Measurements from ENCODE around the gene CCDC175.

CCDC175 gene

DNA sequence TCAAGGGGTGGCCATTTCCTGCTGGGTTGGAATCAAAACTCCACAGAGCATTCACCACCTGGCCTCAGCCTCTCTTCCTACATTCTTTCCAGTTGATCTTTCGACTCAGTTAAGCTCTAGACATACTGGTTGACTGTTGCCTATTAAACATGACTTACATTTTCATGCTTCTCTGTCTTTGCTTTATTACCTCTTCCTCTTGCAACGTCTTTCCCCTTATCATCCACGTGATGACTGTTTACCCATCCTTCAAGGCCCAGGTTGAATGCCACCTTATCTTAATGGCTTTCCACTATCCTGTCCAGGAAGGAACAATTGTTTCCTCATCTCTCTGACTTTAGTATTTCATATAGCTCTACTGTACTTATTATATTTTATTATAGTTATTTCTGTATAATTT, 24.4 kb upstream of the CCDC175 start:
- TF ChIP-seq SPI1 (IDR thresholded peaks at IDR 0.05; ENCODE audit: borderline replicate concordance, low read depth) (no peak), CTCF (IDR thresholded peaks at IDR 0.05; ENCODE audit: insufficient read depth, low read length) (no peak), GABPA (IDR thresholded peaks at IDR 0.05; ENCODE audit: low read depth) (no peak), POLR2AphosphoS5 (IDR thresholded peaks at IDR 0.05; ENCODE audit: low read depth) (no peak)
- TF ChIP-seq, protein P1, sequence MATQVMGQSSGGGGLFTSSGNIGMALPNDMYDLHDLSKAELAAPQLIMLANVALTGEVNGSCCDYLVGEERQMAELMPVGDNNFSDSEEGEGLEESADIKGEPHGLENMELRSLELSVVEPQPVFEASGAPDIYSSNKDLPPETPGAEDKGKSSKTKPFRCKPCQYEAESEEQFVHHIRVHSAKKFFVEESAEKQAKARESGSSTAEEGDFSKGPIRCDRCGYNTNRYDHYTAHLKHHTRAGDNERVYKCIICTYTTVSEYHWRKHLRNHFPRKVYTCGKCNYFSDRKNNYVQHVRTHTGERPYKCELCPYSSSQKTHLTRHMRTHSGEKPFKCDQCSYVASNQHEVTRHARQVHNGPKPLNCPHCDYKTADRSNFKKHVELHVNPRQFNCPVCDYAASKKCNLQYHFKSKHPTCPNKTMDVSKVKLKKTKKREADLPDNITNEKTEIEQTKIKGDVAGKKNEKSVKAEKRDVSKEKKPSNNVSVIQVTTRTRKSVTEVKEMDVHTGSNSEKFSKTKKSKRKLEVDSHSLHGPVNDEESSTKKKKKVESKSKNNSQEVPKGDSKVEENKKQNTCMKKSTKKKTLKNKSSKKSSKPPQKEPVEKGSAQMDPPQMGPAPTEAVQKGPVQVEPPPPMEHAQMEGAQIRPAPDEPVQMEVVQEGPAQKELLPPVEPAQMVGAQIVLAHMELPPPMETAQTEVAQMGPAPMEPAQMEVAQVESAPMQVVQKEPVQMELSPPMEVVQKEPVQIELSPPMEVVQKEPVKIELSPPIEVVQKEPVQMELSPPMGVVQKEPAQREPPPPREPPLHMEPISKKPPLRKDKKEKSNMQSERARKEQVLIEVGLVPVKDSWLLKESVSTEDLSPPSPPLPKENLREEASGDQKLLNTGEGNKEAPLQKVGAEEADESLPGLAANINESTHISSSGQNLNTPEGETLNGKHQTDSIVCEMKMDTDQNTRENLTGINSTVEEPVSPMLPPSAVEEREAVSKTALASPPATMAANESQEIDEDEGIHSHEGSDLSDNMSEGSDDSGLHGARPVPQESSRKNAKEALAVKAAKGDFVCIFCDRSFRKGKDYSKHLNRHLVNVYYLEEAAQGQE (IDR thresholded peaks at IDR 0.05; ENCODE audit: insufficient replicate concordance, low read depth): no peak
- H3K27ac ChIP-seq (replicated peaks): no peak overlapping the region
- DNase-seq (ENCODE audit: low read depth in 1 of 2, low spot score in 1 of 2): no peak
- H3K4me3 ChIP-seq (replicated peaks; ENCODE audit: insufficient read depth, low read length): no peak overlapping the region
- peaks cover 10% of the 10 kb centered on the region for H3K27me3 ChIP-seq (ENCODE audit: insufficient read depth, poor library complexity, severe bottlenecking)

DNA sequence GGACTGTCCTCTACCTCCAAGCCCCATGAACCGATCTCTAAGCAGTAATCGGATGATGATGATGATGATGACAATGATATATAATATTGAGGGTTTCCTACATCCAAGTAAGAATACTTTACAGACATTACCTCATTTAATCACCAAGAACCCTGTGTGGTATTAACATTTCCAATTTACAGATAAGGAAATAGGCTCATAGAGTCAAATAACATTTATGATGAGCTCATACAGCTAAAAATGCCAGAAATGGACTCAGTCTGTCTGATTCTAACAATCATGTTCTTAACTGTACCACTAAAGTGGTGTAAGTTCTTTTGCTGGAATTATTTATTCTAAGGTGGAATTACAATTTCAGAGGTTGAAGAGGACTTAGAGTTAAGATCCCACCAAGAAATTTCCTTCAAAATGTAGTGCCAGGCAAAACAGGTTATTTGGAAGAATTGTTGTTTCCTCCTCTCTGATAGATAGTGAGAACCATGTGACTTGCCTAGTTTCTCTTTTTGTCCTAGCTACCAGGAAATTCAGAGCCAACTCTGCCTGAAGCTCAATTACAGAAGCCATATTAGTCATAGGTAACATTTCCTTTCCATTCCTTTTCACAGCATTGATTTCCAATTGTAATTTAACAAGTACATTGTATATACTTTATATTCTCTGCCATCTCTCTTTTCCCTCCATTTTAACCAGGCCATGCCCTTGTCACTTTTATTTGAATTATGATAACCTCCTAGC, 23.8 kb upstream of the CCDC175 start:
- no peak overlapping the region for H3K27ac ChIP-seq (replicated peaks)

DNA sequence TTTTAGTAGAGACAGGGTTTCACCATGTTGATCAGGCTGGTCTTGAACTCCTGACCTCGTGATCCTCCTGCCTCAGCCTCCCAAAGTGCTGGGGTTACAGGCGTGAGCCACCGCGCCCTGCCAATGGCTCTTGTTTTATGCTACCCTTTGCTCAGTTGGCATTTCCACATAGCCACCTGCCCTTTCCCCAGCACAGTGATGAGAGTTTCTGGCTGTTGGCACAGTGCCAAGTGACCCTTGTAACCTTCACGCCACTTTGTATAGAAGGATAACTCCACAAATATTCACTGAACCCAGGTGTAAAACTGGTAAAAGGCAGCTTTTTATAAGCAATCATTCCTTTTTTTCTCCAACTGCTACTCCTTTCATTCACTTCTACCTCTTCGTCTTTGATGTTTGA, 18.5 kb upstream of the CCDC175 start:
- Histone ChIP-seq H3K27ac (replicated peaks) (no peak overlapping the region), H3K4me3 (replicated peaks; ENCODE audit: insufficient read depth, low read length) (no peak overlapping the region), H3K27me3 (ENCODE audit: insufficient read depth, poor library complexity, severe bottlenecking) (peaks cover 3% of the 10 kb centered on the region)
- TF ChIP-seq SPI1 (IDR thresholded peaks at IDR 0.05; ENCODE audit: borderline replicate concordance, low read depth) (no peak), CTCF (IDR thresholded peaks at IDR 0.05; ENCODE audit: insufficient read depth, low read length) (no peak), GABPA (IDR thresholded peaks at IDR 0.05; ENCODE audit: low read depth) (no peak)
- DNase-seq (ENCODE audit: low read depth in 1 of 2, low spot score in 1 of 2): no peak

More for the DNA sequence above, 23.8 kb upstream of the CCDC175 start:
- no peak for DNase-seq (ENCODE audit: low read depth in 1 of 2, low spot score in 1 of 2)
- H3K4me3 ChIP-seq (replicated peaks; ENCODE audit: insufficient read depth, low read length): no peak overlapping the region
- peaks cover 10% of the 10 kb centered on the region for H3K27me3 ChIP-seq (ENCODE audit: insufficient read depth, poor library complexity, severe bottlenecking)
- TF ChIP-seq GABPA (IDR thresholded peaks at IDR 0.05; ENCODE audit: low read depth) (no peak), SPI1 (IDR thresholded peaks at IDR 0.05; ENCODE audit: borderline replicate concordance, low read depth) (no peak), CTCF (IDR thresholded peaks at IDR 0.05; ENCODE audit: insufficient read depth, low read length) (no peak), POLR2AphosphoS5 (IDR thresholded peaks at IDR 0.05; ENCODE audit: low read depth) (no peak)

GRCh38 chr14:59591641-59592370, 15.2 kb upstream of the CCDC175 start:
- Histone ChIP-seq H3K27ac (replicated peaks) (no peak overlapping the region), H3K27me3 (ENCODE audit: insufficient read depth, poor library complexity, severe bottlenecking) (peaks cover 2% of the 10 kb centered on the region), H3K4me3 (replicated peaks; ENCODE audit: insufficient read depth, low read length) (no peak overlapping the region)
- DNase-seq (ENCODE audit: low read depth in 1 of 2, low spot score in 1 of 2): no peak
- TF ChIP-seq SPI1 (IDR thresholded peaks at IDR 0.05; ENCODE audit: borderline replicate concordance, low read depth): no peak

DNA sequence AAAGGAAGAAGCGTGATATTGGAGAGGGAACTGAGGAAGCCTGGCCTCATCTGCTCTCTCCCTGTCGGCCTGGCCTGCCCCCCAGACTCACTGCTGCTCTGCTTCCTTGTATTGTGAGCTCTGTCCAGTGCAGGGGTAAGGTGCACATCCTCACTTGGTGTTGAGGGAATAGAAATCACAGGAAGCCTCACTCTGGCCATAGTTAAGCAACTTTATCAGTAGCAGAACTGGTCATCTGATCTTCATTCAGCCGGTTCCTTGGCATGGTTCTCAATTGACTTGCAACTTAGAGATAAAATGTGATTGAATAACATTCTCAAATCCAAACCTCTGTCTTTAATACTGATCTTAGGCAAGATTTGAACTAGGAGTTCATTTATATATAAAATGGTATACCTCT, 11.5 kb upstream of the CCDC175 start:
- H3K27me3 ChIP-seq (ENCODE audit: insufficient read depth, poor library complexity, severe bottlenecking): peaks cover 2% of the 10 kb centered on the region
- TF ChIP-seq CTCF (IDR thresholded peaks at IDR 0.05; ENCODE audit: insufficient read depth, low read length): no peak
- TF ChIP-seq, protein P1 (IDR thresholded peaks at IDR 0.05; ENCODE audit: insufficient replicate concordance, low read depth): no peak
- no peak for TF ChIP-seq GABPA (IDR thresholded peaks at IDR 0.05; ENCODE audit: low read depth)
- no peak for TF ChIP-seq POLR2AphosphoS5 (IDR thresholded peaks at IDR 0.05; ENCODE audit: low read depth)
- no peak for TF ChIP-seq SPI1 (IDR thresholded peaks at IDR 0.05; ENCODE audit: borderline replicate concordance, low read depth)
- H3K4me3 ChIP-seq (replicated peaks; ENCODE audit: insufficient read depth, low read length): no peak overlapping the region
- H3K27ac ChIP-seq (replicated peaks): no peak overlapping the region
- no peak for DNase-seq (ENCODE audit: low read depth in 1 of 2, low spot score in 1 of 2)

Measured in HL-60 (cell line).